ENCODE measurements around the gene HDGFL2. TPM values are rescaled to one million over a fixed set of nuclear protein-coding genes. Genes with fewer than 3 reads are reported as not detected.

HDGFL2 gene
- total RNA-seq, 1 donor from 2014 or later, result 92.6 TPM

- TF ChIP-seq, protein P1, sequence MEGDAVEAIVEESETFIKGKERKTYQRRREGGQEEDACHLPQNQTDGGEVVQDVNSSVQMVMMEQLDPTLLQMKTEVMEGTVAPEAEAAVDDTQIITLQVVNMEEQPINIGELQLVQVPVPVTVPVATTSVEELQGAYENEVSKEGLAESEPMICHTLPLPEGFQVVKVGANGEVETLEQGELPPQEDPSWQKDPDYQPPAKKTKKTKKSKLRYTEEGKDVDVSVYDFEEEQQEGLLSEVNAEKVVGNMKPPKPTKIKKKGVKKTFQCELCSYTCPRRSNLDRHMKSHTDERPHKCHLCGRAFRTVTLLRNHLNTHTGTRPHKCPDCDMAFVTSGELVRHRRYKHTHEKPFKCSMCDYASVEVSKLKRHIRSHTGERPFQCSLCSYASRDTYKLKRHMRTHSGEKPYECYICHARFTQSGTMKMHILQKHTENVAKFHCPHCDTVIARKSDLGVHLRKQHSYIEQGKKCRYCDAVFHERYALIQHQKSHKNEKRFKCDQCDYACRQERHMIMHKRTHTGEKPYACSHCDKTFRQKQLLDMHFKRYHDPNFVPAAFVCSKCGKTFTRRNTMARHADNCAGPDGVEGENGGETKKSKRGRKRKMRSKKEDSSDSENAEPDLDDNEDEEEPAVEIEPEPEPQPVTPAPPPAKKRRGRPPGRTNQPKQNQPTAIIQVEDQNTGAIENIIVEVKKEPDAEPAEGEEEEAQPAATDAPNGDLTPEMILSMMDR (IDR thresholded peaks at IDR 0.05; ENCODE audit: unreplicated experiment), result no peak
- Mint-ChIP-seq H3K36me3 (ENCODE audit: insufficient read depth) (peaks cover 6% of the 10 kb centered on the region), H3K27ac (no peak overlapping the region), H3K4me3 (ENCODE audit: low read depth) (no peak overlapping the region), H3K27me3 (no peaks in the 10 kb centered on the region), H3K4me1 (ENCODE audit: low read depth) (no peaks in the 10 kb centered on the region), H3K9me3 (ENCODE audit: low read depth) (no peaks in the 10 kb centered on the region)
- DNase-seq (ENCODE audit: low spot score, unreplicated experiment), result no peak
Measured at GRCh38 chr19:4446704-4447200, 25.3 kb upstream of the HDGFL2 start.

- TF ChIP-seq, protein P1 (IDR thresholded peaks at IDR 0.05; ENCODE audit: unreplicated experiment), result no peak
- no peaks in the 10 kb centered on the region for H3K27me3 Mint-ChIP-seq
- no peaks in the 10 kb centered on the region for H3K4me1 Mint-ChIP-seq (ENCODE audit: low read depth)
- H3K9me3 Mint-ChIP-seq (ENCODE audit: low read depth), result no peaks in the 10 kb centered on the region
- H3K27ac Mint-ChIP-seq, result no peak overlapping the region
- H3K4me3 Mint-ChIP-seq (ENCODE audit: low read depth), result no peak overlapping the region
- peaks cover 6% of the 10 kb centered on the region for H3K36me3 Mint-ChIP-seq (ENCODE audit: insufficient read depth)
- no peak for DNase-seq (ENCODE audit: low spot score, unreplicated experiment)
Measured at GRCh38 chr19:4447327-4448146, 24.6 kb upstream of the HDGFL2 start.

GRCh38 chr19:4448147-4448985, 23.7 kb upstream of the HDGFL2 start:
- Mint-ChIP-seq H3K4me1 (ENCODE audit: low read depth) (no peaks in the 10 kb centered on the region), H3K27me3 (no peaks in the 10 kb centered on the region), H3K9me3 (ENCODE audit: low read depth) (no peaks in the 10 kb centered on the region), H3K36me3 (ENCODE audit: insufficient read depth) (peaks cover 6% of the 10 kb centered on the region), H3K4me3 (ENCODE audit: low read depth) (no peak overlapping the region), H3K27ac (no peak overlapping the region)
- DNase-seq (ENCODE audit: low spot score, unreplicated experiment), result no peak
- TF ChIP-seq, protein P1 (IDR thresholded peaks at IDR 0.05; ENCODE audit: unreplicated experiment), result no peak

DNA sequence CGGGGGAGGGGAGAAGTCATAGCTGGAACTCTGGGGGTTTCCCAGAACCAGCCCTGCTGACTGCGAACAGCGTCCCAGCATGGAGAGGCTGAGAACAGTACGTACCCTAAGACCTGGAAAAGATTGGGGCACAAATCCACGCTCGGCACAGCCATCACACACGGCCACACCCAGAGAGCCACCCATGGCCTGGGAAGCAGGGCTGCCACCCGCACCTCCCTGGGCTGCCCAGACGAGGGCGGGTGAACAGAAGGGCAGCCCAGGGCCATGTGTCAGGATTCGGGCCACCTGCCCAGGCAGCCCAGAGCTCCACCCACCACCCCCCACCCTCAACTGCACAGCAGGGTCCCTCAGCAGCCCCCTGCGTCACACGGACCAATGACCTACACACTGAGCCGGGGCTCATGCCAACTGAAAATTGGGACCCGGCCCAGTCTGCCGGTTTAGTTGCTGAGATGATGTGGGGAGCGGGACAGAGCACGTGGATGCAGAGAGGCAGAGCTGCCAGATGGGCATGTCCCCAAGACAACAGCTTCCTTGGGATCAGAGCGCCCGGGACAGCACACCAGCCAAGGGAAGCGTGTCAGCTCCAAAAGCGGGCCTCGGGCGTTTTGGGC, 23.0 kb upstream of the HDGFL2 start:
- no peak for DNase-seq (ENCODE audit: low spot score, unreplicated experiment)
- H3K27ac Mint-ChIP-seq, result no peak overlapping the region
- H3K9me3 Mint-ChIP-seq (ENCODE audit: low read depth), result no peaks in the 10 kb centered on the region
- H3K4me3 Mint-ChIP-seq (ENCODE audit: low read depth), result no peak overlapping the region
- H3K36me3 Mint-ChIP-seq (ENCODE audit: insufficient read depth), result peaks cover 6% of the 10 kb centered on the region
- H3K27me3 Mint-ChIP-seq, result no peaks in the 10 kb centered on the region
- TF ChIP-seq, protein P1 (IDR thresholded peaks at IDR 0.05; ENCODE audit: unreplicated experiment), result no peak
- no peaks in the 10 kb centered on the region for H3K4me1 Mint-ChIP-seq (ENCODE audit: low read depth)

DNA sequence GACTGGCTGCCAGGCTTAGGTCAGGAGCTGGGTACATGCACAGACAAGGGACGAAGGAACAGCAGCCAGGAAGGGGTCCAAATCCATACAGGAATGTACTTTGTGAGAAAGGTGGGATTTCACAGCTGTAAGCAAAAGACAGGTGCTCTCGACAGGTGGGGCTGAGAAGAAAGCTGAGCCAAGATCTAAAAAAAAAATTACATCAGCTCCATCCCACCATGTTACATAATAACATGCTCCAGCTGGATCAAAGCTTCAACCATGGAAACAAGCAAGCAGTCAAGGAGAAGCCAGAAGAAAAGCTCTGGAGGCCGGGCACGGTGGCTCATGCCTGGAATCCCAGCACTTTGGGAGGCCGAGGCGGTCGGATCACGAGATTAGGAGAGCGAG, 22.5 kb upstream of the HDGFL2 start:
- no peak overlapping the region for H3K27ac Mint-ChIP-seq
- H3K9me3 Mint-ChIP-seq (ENCODE audit: low read depth), result no peaks in the 10 kb centered on the region
- TF ChIP-seq, protein P1 (IDR thresholded peaks at IDR 0.05; ENCODE audit: unreplicated experiment), result no peak
- H3K4me1 Mint-ChIP-seq (ENCODE audit: low read depth), result no peaks in the 10 kb centered on the region
- H3K27me3 Mint-ChIP-seq, result no peaks in the 10 kb centered on the region
- peaks cover 6% of the 10 kb centered on the region for H3K36me3 Mint-ChIP-seq (ENCODE audit: insufficient read depth)
- H3K4me3 Mint-ChIP-seq (ENCODE audit: low read depth), result no peak overlapping the region
- DNase-seq (ENCODE audit: low spot score, unreplicated experiment), result no peak
